GM23338 (cell line): ENCODE data around the gene LYZL6. TPM values are rescaled to one million over a fixed set of nuclear protein-coding genes. Genes with fewer than 3 reads are reported as not detected.

Experiments used
- ATAC-seq: fragments of 200-7000 bp; cut with Tn5 transposase; 3 replicates; pipeline ENCODE4 v1.9.1; 2020
- DNase-seq: peaks from one replicate; pipeline ENCODE4 v3.0.0-alpha.2; 2015; ENCODE audit warnings: low spot score
- H2AFZ ChIP-seq: fragments of 200-600 bp; sonication (generic); 2 replicates; pipeline ENCODE4 v1.8.0; 2016; ENCODE audit warnings: antibody characterized with exemption, mild to moderate bottlenecking, moderate library complexity
- H3F3A ChIP-seq: fragments of 200-600 bp; sonication (generic); replicated peaks from 2 replicates; pipeline ENCODE4 v1.8.0; 2017; ENCODE audit warnings: antibody characterized with exemption, mixed run types, low read depth
- H3K27ac ChIP-seq: fragments of 200-600 bp; sonication (generic); 2 replicates; pipeline ENCODE4 v1.6.1; 2016; ENCODE audit warnings: low read depth
- H3K27me3 ChIP-seq: fragments of 200-600 bp; sonication (generic); 2 replicates; pipeline ENCODE4 v1.8.0; 2016; ENCODE audit warnings: mild to moderate bottlenecking, mixed run types, moderate library complexity; ENCODE audit not compliant: insufficient read depth
- H3K36me3 ChIP-seq: fragments of 200-600 bp; sonication (generic); 2 replicates; pipeline ENCODE4 v1.8.0; 2016; ENCODE audit warnings: mild to moderate bottlenecking; ENCODE audit not compliant: insufficient read depth
- H3K4me1 ChIP-seq: fragments of 200-600 bp; sonication (generic); 2 replicates; pipeline ENCODE4 v1.8.0; 2016; ENCODE audit warnings: mild to moderate bottlenecking, moderate library complexity; ENCODE audit not compliant: insufficient read depth
- H3K4me2 ChIP-seq: fragments of 200-600 bp; sonication (generic); 2 replicates; pipeline ENCODE4 v1.7.1; 2017; ENCODE audit warnings: mixed run types
- H3K4me3 ChIP-seq: fragments of 200-600 bp; sonication (generic); 2 replicates; pipeline ENCODE4 v1.6.1; 2016; ENCODE audit warnings: mixed run types
- H3K79me2 ChIP-seq: fragments of 200-600 bp; sonication (generic); replicated peaks from 2 replicates; pipeline ENCODE4 v1.8.0; 2017; ENCODE audit warnings: mild to moderate bottlenecking; ENCODE audit not compliant: insufficient read depth
- H3K9me2 ChIP-seq: fragments of 200-600 bp; sonication (generic); 2 replicates; pipeline ENCODE4 v1.8.0; 2017; ENCODE audit not compliant: insufficient read depth
- H4K20me1 ChIP-seq: fragments of 200-600 bp; sonication (generic); replicated peaks from 2 replicates; pipeline ENCODE4 v1.8.0; 2017; ENCODE audit warnings: mild to moderate bottlenecking; ENCODE audit not compliant: insufficient read depth
- H3K27ac Mint-ChIP-seq: 2 replicates; pipeline ENCODE4 v1.8.0; 2020; ENCODE audit warnings: inconsistent platforms, mild to moderate bottlenecking, moderate library complexity, mixed read lengths
- H3K27me3 Mint-ChIP-seq: 3 replicates; pipeline ENCODE4 v1.8.0; 2022; ENCODE audit warnings: low read depth, mild to moderate bottlenecking, moderate library complexity, mixed read lengths, inconsistent platforms; ENCODE audit not compliant: insufficient read depth, poor library complexity
- H3K36me3 Mint-ChIP-seq: 3 replicates; pipeline ENCODE4 v1.8.0; 2021; ENCODE audit warnings: low read depth, mild to moderate bottlenecking, inconsistent platforms, moderate library complexity, mixed read lengths
- H3K4me1 Mint-ChIP-seq: 3 replicates; pipeline ENCODE4 v1.8.0; 2020; ENCODE audit warnings: mild to moderate bottlenecking, inconsistent platforms, mixed read lengths
- H3K4me3 Mint-ChIP-seq: 3 replicates; pipeline ENCODE4 v1.8.0; 2021; ENCODE audit warnings: moderate library complexity, mild to moderate bottlenecking, inconsistent platforms, mixed read lengths
- H3K9me3 Mint-ChIP-seq: 3 replicates; pipeline ENCODE4 v1.8.0; 2020; ENCODE audit warnings: moderate library complexity, mild to moderate bottlenecking, inconsistent platforms, mixed read lengths
- CREB1 ChIP-seq: fragments of 250-450 bp; sonication (Bioruptor Pico); IDR thresholded peaks from 2 replicates; pipeline ENCODE4 v1.5.0; 2020; ENCODE audit warnings: low read depth, mild to moderate bottlenecking, moderate library complexity
- EZH2 ChIP-seq: fragments of 200-600 bp; sonication (generic); IDR thresholded peaks from one replicate; pipeline ENCODE4 v1.8.0; 2017; ENCODE audit warnings: antibody characterized with exemption, mild to moderate bottlenecking, low read depth; ENCODE audit not compliant: unreplicated experiment
- EZH2phosphoT487 ChIP-seq: fragments of 200-600 bp; sonication (generic); IDR thresholded peaks from one replicate; pipeline ENCODE4 v1.8.1; 2018; ENCODE audit warnings: antibody characterized with exemption; ENCODE audit not compliant: unreplicated experiment
- JUNB ChIP-seq: IDR thresholded peaks from one replicate; pipeline ENCODE4 v1.6.1; 2016; ENCODE audit warnings: antibody characterized with exemption; ENCODE audit not compliant: unreplicated experiment
- NANOG ChIP-seq: IDR thresholded peaks from 2 replicates; pipeline ENCODE4 v1.6.1; 2016; ENCODE audit warnings: antibody characterized with exemption, borderline replicate concordance
- POLR2AphosphoS5 ChIP-seq: IDR thresholded peaks from 2 replicates; pipeline ENCODE4 v1.6.1; 2016; ENCODE audit warnings: antibody characterized with exemption, low read depth
- STAT1 ChIP-seq: IDR thresholded peaks from one replicate; pipeline ENCODE4 v1.6.1; 2016; ENCODE audit warnings: antibody characterized with exemption; ENCODE audit not compliant: unreplicated experiment
- ZNF114 ChIP-seq: fragments of 250-450 bp; sonication (Bioruptor Pico); IDR thresholded peaks from 2 replicates; pipeline ENCODE4 v1.5.0; 2020; ENCODE audit warnings: mild to moderate bottlenecking, moderate library complexity
- ZNF331 ChIP-seq: fragments of 250-450 bp; sonication (Bioruptor Pico); IDR thresholded peaks from 2 replicates; pipeline ENCODE4 v1.5.0; 2020; ENCODE audit warnings: low read depth, mild to moderate bottlenecking, moderate library complexity
- polyA plus RNA-seq: library from polyadenylated mRNA; unstranded; fragments of >200 nt; fragmentation: Nextera tagmentation; extraction: Ambion mirVana; gene quantifications from 2 replicates; pipeline ENCODE4 v1.2.1, GENCODE V29; 2016
- total RNA-seq: library from RNA; depleted of rRNA; stranded (reverse); fragments of >200 nt; shearing (Covaris generic); gene quantifications from 2 replicates; pipeline ENCODE4 v1.2.3, GENCODE V29; 2014
- TF ChIP-seq, protein P1 (sequence below): IDR thresholded peaks from 2 replicates; pipeline ENCODE4 v1.6.1; 2016; ENCODE audit warnings: antibody characterized with exemption
- TF ChIP-seq, protein P2 (sequence below), 2 experiments: fragments of 200-600 bp in 1 of 2; sonication (generic) in 1 of 2; conservative IDR thresholded peaks; 2 replicates each; pipeline versions ENCODE4 v1.5.1 to v1.6.1; 2016 to 2017; ENCODE audit warnings: antibody characterized with exemption in 2 of 2, low read depth in 2 of 2, mild to moderate bottlenecking in 2 of 2, moderate library complexity in 1 of 2
- TF ChIP-seq, protein P3 (sequence below): fragments of 250-450 bp; sonication (Bioruptor Pico); IDR thresholded peaks from 2 replicates; pipeline ENCODE4 v1.5.0; 2020; ENCODE audit warnings: mild to moderate bottlenecking, moderate library complexity

Gene LYZL6
- total and polyA plus RNA-seq, 2 experiments from 2014 or later = not detected

DNA sequence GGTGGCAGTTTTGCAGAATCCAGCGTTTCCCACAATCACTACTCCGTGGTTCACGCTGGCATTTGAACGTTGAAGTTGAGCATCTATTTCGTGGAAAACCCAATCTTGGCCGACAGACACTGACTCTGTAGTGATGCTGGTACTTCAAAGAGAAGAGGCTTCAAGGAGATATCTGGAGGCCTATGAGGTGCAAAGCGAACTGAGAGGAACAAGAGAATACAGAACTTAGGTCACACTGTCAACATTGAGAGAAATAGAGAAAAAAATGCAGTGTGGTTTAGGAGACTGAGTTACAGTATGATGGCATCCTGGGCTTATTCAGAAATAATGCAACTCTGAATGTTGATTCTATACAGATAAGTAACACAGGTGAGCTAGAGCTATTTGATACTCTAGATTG is 21.8 kb upstream of the LYZL6 start (continued):
- TF ChIP-seq, protein P1, sequence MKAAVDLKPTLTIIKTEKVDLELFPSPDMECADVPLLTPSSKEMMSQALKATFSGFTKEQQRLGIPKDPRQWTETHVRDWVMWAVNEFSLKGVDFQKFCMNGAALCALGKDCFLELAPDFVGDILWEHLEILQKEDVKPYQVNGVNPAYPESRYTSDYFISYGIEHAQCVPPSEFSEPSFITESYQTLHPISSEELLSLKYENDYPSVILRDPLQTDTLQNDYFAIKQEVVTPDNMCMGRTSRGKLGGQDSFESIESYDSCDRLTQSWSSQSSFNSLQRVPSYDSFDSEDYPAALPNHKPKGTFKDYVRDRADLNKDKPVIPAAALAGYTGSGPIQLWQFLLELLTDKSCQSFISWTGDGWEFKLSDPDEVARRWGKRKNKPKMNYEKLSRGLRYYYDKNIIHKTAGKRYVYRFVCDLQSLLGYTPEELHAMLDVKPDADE = no peak
- TF ChIP-seq JUNB = no peak
- TF ChIP-seq EZH2phosphoT487 = no peak
- no peak for TF ChIP-seq ZNF114
- no peak for TF ChIP-seq NANOG

DNA sequence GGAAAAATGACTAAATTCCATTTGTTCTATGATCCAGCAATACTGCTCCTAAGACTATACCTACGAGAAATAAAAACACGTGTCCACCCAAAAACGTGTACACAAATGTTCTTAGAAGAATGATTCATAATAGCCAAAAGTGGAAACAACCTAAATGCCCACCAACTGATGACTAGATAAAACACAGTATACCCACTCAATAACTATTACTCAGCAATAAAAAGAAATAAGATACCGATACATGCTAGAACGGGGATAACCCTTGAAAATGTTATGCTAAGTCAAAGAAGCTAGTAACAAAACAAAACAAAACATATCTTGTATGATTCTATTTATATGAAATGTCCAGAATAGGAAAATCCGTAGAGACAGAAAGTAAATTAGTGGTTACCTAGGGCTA is 20.1 kb upstream of the LYZL6 start:
- Mint-ChIP-seq H3K27ac (no peak overlapping the region), H3K4me1 (no peaks in the 10 kb centered on the region), H3K27me3 (peaks cover 2% of the 10 kb centered on the region), H3K4me3 (no peak overlapping the region), H3K9me3 (no peaks in the 10 kb centered on the region), H3K36me3 (no peaks in the 10 kb centered on the region)
- no peaks in the 10 kb centered on the region for H4K20me1 ChIP-seq
- ATAC-seq = no peak
- no peak overlapping the region for H3K4me2 ChIP-seq
- no peak for DNase-seq
- H3K9me2 ChIP-seq = 0 out of 2 replicates have a peak, but pooled peaks cover 4% of the 10 kb centered on the region
- no peaks in the 10 kb centered on the region for H3K4me1 ChIP-seq
- H3K79me2 ChIP-seq = no peaks in the 10 kb centered on the region
- no peak overlapping the region for H3K4me3 ChIP-seq
- H3K27me3 ChIP-seq = no peaks in the 10 kb centered on the region
- no peak overlapping the region for H3K27ac ChIP-seq
- H3F3A ChIP-seq = no peaks in the 10 kb centered on the region
- H3K36me3 ChIP-seq = no peaks in the 10 kb centered on the region
- no peak overlapping the region for H2AFZ ChIP-seq
- TF ChIP-seq, protein P1 = no peak
- TF ChIP-seq POLR2AphosphoS5 (no peak), CREB1 (CRISPR knock-in tag) (no peak), ZNF114 (no peak), NANOG (no peak), EZH2 (no peak), ZNF331 (CRISPR knock-in tag) (no peak), STAT1 (no peak), JUNB (no peak)
- TF ChIP-seq, protein P2, sequence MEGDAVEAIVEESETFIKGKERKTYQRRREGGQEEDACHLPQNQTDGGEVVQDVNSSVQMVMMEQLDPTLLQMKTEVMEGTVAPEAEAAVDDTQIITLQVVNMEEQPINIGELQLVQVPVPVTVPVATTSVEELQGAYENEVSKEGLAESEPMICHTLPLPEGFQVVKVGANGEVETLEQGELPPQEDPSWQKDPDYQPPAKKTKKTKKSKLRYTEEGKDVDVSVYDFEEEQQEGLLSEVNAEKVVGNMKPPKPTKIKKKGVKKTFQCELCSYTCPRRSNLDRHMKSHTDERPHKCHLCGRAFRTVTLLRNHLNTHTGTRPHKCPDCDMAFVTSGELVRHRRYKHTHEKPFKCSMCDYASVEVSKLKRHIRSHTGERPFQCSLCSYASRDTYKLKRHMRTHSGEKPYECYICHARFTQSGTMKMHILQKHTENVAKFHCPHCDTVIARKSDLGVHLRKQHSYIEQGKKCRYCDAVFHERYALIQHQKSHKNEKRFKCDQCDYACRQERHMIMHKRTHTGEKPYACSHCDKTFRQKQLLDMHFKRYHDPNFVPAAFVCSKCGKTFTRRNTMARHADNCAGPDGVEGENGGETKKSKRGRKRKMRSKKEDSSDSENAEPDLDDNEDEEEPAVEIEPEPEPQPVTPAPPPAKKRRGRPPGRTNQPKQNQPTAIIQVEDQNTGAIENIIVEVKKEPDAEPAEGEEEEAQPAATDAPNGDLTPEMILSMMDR (conservative IDR thresholded peaks at IDR 0.05; ENCODE audit: low read depth in 2 of 2) = no peak
- TF ChIP-seq, protein P3, sequence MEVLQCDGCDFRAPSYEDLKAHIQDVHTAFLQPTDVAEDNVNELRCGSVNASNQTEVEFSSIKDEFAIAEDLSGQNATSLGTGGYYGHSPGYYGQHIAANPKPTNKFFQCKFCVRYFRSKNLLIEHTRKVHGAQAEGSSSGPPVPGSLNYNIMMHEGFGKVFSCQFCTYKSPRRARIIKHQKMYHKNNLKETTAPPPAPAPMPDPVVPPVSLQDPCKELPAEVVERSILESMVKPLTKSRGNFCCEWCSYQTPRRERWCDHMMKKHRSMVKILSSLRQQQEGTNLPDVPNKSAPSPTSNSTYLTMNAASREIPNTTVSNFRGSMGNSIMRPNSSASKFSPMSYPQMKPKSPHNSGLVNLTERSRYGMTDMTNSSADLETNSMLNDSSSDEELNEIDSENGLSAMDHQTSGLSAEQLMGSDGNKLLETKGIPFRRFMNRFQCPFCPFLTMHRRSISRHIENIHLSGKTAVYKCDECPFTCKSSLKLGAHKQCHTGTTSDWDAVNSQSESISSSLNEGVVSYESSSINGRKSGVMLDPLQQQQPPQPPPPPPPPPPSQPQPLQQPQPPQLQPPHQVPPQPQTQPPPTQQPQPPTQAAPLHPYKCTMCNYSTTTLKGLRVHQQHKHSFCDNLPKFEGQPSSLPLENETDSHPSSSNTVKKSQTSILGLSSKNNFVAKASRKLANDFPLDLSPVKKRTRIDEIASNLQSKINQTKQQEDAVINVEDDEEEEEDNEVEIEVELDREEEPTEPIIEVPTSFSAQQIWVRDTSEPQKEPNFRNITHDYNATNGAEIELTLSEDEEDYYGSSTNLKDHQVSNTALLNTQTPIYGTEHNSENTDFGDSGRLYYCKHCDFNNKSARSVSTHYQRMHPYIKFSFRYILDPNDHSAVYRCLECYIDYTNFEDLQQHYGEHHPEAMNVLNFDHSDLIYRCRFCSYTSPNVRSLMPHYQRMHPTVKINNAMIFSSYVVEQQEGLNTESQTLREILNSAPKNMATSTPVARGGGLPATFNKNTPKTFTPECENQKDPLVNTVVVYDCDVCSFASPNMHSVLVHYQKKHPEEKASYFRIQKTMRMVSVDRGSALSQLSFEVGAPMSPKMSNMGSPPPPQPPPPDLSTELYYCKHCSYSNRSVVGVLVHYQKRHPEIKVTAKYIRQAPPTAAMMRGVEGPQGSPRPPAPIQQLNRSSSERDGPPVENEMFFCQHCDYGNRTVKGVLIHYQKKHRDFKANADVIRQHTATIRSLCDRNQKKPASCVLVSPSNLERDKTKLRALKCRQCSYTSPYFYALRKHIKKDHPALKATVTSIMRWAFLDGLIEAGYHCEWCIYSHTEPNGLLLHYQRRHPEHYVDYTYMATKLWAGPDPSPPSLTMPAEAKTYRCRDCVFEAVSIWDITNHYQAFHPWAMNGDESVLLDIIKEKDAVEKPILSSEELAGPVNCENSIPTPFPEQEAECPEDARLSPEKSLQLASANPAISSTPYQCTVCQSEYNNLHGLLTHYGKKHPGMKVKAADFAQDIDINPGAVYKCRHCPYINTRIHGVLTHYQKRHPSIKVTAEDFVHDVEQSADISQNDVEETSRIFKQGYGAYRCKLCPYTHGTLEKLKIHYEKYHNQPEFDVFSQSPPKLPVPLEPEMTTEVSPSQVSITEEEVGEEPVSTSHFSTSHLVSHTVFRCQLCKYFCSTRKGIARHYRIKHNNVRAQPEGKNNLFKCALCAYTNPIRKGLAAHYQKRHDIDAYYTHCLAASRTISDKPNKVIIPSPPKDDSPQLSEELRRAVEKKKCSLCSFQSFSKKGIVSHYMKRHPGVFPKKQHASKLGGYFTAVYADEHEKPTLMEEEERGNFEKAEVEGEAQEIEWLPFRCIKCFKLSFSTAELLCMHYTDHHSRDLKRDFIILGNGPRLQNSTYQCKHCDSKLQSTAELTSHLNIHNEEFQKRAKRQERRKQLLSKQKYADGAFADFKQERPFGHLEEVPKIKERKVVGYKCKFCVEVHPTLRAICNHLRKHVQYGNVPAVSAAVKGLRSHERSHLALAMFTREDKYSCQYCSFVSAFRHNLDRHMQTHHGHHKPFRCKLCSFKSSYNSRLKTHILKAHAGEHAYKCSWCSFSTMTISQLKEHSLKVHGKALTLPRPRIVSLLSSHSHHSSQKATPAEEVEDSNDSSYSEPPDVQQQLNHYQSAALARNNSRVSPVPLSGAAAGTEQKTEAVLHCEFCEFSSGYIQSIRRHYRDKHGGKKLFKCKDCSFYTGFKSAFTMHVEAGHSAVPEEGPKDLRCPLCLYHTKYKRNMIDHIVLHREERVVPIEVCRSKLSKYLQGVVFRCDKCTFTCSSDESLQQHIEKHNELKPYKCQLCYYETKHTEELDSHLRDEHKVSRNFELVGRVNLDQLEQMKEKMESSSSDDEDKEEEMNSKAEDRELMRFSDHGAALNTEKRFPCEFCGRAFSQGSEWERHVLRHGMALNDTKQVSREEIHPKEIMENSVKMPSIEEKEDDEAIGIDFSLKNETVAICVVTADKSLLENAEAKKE (CRISPR knock-in tag) = no peak
